Kidney epithelial cell (primary cell): Measurements from ENCODE around the gene ARID5B. TPM values are rescaled to one million over a fixed set of nuclear protein-coding genes. Genes with fewer than 3 reads are reported as not detected.

Source experiments
- DNase-seq: peaks from one replicate; pipeline ENCODE4 v3.0.0-alpha.2; 2010; ENCODE audit warnings: low read depth
- H3K27me3 ChIP-seq: 2 replicates; pipeline ENCODE4 v1.6.0; 2011; ENCODE audit warnings: low read length; ENCODE audit not compliant: control insufficient read depth, insufficient read depth
- H3K36me3 ChIP-seq: 2 replicates; pipeline ENCODE4 v1.5.1; 2011; ENCODE audit warnings: low read length; ENCODE audit not compliant: control insufficient read depth, insufficient read depth
- H3K4me3 ChIP-seq: 2 replicates; pipeline ENCODE4 v1.5.1; 2011; ENCODE audit warnings: low read depth, mild to moderate bottlenecking, control low read depth, low read length
- CTCF ChIP-seq: IDR thresholded peaks from 2 replicates; pipeline ENCODE4 v1.5.1; 2011; ENCODE audit warnings: mild to moderate bottlenecking, moderate library complexity, low read length, control low read depth, inconsistent platforms; ENCODE audit not compliant: insufficient read depth, poor library complexity, severe bottlenecking
- total RNA-seq: library from RNA; depleted of rRNA; stranded (reverse); fragments of >200 nt; gene quantifications from 2 replicates; pipeline ENCODE4 v1.2.3, GENCODE V29; 2015

The ARID5B gene
- total RNA-seq, 1 donor from 2014 or later: 11.6 TPM

- Histone ChIP-seq H3K27me3 (no peaks in the 10 kb centered on the region), H3K36me3 (no peaks in the 10 kb centered on the region), H3K4me3 (no peak overlapping the region)
- TF ChIP-seq CTCF: no peak
- no peak for DNase-seq
These were observed 116.8 kb downstream of the ARID5B start for GRCh38 chr10:62018131-62018911.

DNA sequence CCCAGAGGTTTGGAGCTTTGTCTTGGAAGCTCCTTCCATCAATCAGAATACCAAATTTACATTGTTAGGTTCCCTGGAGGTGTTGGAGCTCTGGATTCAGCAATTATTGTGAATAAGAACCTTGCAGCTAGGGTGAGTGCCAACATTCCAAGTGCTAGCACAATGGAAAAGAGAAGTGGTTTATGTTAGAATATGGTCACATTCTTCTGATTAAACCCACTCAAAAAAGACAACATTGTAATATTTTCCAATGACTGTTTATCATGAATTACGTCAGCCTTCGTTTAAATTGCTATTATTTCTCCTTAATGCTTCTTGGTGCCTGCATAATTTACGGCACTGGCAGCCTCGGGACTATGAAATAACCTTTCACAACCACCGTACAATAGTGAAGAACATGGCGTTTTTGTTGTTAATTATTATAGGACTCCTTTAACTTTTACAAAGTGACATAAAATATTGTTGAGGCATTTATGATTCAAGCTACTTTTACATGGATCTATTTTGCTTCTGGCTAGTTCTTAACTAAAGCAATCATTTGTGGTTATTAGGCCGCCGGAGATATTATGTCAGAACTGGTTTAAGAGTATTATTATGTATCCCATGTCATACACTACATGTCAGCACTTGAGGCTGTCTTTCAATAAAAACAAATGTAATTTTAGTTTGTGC lies 117.7 kb downstream of the ARID5B start:
- no peaks in the 10 kb centered on the region for H3K36me3 ChIP-seq
- no peak overlapping the region for H3K4me3 ChIP-seq
- no peaks in the 10 kb centered on the region for H3K27me3 ChIP-seq
- TF ChIP-seq CTCF: no peak
- no peak for DNase-seq

DNA sequence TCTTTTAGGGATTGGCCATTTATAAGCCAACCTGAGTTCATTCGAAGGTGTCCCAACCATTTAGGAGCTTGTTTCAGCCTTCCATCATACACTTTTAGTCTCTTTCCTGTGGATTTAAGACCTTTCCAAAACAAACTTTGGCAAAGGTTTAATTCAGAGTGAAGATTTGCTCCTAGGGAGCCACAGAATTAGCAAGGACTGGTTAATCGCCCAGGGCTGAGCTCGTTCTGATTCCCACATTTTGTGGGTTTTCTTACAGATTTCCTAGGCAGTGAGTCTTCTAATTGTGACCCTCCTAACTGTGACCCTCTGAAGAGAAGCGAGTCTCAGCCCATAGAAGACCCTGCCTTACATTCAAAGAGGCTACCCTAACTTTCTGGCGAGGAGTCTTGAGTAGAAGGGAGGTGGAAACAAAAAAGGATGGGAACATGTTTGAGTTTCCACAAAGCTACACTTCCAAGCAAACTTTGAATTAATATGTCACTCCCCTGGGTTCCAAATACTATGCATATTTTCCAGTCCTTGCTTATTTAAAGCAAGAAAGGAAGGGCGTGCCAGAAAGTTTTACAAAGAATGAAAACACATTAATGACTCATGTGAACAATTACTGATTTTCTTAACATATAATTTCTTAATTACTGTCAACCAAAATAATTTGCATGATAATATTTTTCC lies 118.3 kb downstream of the ARID5B start:
- Histone ChIP-seq H3K27me3 (no peaks in the 10 kb centered on the region), H3K4me3 (no peak overlapping the region), H3K36me3 (no peaks in the 10 kb centered on the region)
- TF ChIP-seq CTCF: no peak
- DNase-seq: no peak

DNA sequence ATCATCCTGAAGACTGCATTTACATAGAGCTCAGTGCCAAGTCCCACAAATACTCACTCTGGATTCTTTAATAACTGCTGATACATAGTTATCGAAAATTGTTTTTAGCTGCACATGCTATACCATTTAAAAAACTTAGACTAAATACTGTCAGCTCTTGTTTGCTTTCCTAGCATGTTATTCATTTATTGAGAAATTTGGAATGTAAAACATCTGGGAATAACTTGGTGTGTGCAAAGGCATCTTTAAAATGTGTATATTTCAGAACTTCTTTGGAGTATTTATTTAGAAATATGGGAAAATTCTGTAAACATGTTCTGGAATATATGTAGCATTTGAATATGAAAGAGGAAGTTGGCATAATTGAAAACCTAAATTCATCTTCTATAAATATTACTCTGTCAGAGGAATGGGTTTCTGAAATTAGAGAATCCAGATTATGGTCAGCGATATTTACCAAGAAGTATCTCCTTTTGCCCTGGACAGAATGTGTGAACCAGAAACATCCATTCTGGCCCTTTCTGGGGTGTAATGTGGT lies 119.7 kb downstream of the ARID5B start:
- no peak overlapping the region for H3K4me3 ChIP-seq
- no peak for DNase-seq
- no peaks in the 10 kb centered on the region for H3K27me3 ChIP-seq
- no peak for TF ChIP-seq CTCF
- H3K36me3 ChIP-seq: no peaks in the 10 kb centered on the region

GRCh38 chr10:62021978-62022802 lies 120.7 kb downstream of the ARID5B start:
- H3K27me3 ChIP-seq: no peaks in the 10 kb centered on the region
- no peak overlapping the region for H3K4me3 ChIP-seq
- no peak for TF ChIP-seq CTCF
- DNase-seq: no peak
- no peaks in the 10 kb centered on the region for H3K36me3 ChIP-seq
